H54 (cell line): Measurements from ENCODE around the gene MAP4K4.

Experiments
- DNase-seq: peaks from one replicate; pipeline ENCODE4 v3.0.0; 2011; ENCODE audit warnings: low spot score, mixed read lengths; ENCODE audit not compliant: insufficient read length
- FAIRE-seq: peaks from 3 replicates; lab custom pipeline; 2011; peaks lifted over from hg19 to GRCh38; lab: Jason Lieb, UNC
- POLR2A ChIP-seq: IDR thresholded peaks from 2 replicates; pipeline ENCODE4 v1.6.1; 2011; ENCODE audit warnings: low read depth, mild to moderate bottlenecking, low read length

Gene MAP4K4

DNA sequence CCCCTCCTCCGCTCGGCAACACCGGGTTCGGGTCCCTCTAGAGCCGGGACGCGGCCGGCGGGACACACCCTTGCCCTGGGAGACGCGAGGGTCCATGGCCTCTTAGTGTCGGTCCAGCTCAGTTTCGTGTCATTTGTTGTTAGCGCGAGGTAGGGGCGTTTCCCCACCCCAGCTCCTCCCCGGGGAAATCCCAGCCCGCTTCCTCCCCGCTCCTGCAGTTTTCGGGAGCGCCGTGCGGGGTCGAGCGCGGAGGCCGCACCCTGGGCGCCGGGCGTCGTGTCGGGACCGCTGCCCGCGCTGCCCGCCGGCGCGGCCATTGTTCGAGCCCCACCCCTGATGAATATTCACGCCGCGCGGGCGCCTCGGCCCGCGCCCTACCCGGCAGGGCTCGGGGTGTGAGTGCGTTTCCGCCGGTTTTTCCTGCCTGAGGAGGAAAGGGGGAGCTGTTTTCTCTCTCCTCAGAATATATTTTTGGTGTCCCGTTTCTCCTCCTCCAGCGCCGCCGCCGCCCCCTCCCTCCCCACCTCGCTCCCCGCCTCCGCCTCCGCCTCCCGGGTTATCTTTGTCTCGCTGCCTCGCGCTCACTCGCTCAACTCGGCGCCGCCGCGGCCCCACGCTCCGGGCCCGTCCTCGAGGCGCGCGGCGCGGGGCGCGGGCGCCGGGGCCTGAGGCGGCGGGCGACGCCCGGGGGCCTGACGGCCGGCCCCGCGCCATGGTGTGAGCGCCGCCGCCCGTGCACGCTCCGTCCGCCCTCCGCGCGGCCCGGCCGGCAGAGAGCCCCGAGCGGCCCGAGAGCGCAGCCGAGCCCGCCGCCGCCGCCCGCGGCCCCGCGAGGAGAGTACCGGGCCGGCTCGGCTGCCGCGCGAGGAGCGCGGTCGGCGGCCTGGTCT is at the start of gene MAP4K4:
MAP4K4 (plus strand) TSS at position 584 of the 890 bp plus-strand sequence. CDS start 374 bp downstream, outside the sequence.
- DNase-seq: peak; percentile 85
- no peak for FAIRE-seq
- TF ChIP-seq POLR2A: peak; percentile 60

GRCh38 chr2:101653469-101653868 is 44.0 kb upstream of the MAP4K4 start:
- TF ChIP-seq POLR2A: no peak
- no peak for DNase-seq
- FAIRE-seq: no peak

DNA sequence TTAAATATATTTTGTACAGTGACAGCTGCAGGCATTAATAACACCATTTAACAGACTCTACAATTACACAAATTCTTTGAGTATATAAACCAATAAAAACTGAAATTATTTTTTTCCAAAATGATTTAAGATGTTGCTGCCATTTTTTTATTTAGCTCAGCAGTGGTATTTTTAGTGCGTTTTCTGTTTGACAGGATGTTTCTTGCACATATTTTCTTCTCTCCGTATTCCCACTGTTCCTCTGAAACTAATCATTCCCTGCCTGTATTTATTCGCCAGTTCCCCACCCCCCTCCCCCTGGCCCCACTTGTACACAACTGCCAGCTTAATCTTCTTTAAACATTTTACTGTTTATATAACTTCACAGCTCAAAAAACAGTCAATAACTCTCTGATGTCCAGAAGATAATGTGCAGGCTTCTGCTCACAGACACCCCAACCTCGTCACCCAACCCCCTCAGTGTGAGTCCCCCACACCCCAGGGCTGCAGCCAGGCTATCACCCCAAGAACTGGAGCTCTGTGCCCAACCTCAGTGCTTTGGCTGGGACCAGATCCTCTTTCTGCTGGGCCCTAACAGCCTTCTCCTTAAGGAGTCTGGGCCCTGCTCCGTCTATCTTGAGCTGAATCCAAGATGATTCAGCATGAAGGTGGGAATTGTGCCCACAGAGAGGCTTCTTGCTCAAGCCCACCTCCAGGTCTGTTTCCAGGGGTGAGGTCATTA is 41.6 kb upstream of the MAP4K4 start:
- FAIRE-seq (peak; percentile 6), DNase-seq (no peak)
- no peak for TF ChIP-seq POLR2A

GRCh38 chr2:101657787-101658186 is 39.7 kb upstream of the MAP4K4 start:
- no peak for FAIRE-seq
- no peak for DNase-seq
- TF ChIP-seq POLR2A: no peak

GRCh38 chr2:101658387-101658786 is 39.1 kb upstream of the MAP4K4 start:
- DNase-seq (no peak), FAIRE-seq (no peak)
- no peak for TF ChIP-seq POLR2A

- no peak for TF ChIP-seq POLR2A
- DNase-seq: no peak
- no peak for FAIRE-seq
These were observed 32.2 kb upstream of the MAP4K4 start for GRCh38 chr2:101665312-101665711.

DNA sequence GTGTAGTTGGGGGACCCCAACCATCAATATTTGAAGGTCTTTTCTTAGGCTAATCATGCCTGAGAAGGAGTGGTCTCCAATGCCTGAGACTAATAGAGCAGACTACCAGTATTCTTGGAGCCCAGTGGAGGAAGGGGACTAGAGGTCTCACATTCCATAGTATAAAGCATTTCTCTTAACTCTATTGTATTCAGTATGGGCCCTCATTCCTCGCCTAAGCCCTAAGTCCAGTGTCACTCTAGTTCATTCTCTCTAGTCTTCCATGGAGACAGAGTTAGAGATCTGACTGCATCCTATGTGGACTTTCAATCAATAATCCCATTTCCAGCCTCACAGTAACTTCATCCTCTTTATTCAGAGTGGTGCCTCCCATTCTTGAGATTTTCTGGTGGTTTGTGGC is 29.7 kb upstream of the MAP4K4 start:
- DNase-seq (no peak), FAIRE-seq (no peak)
- no peak for TF ChIP-seq POLR2A

- TF ChIP-seq POLR2A: no peak
- FAIRE-seq (no peak), DNase-seq (no peak)
These were observed 25.5 kb upstream of the MAP4K4 start for GRCh38 chr2:101672047-101672446.

- FAIRE-seq (no peak), DNase-seq (no peak)
- TF ChIP-seq POLR2A: no peak
These were observed 23.6 kb upstream of the MAP4K4 start for GRCh38 chr2:101673920-101674319.

DNA sequence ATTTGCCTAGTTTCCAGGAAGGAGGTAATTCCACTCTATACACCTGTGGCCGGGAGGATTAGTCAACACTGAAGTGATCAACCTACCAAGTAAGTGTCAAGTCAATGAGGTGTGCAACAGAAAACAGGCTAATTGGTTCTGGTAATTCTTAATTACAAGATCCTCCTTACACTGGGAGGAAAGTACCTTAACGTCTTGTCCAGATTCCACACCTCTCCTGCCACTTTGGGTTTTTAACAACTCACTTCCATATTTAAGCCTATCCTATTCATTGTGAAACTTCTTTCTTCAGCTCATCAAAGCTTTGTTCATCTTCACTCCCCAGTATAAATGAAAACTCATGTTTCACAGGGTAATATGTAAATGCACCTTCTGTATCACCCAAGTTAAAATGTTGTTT is 22.0 kb upstream of the MAP4K4 start:
- no peak for TF ChIP-seq POLR2A
- DNase-seq (no peak), FAIRE-seq (no peak)

GRCh38 chr2:101676674-101677073 is 20.8 kb upstream of the MAP4K4 start:
- no peak for TF ChIP-seq POLR2A
- DNase-seq (no peak), FAIRE-seq (no peak)

DNA sequence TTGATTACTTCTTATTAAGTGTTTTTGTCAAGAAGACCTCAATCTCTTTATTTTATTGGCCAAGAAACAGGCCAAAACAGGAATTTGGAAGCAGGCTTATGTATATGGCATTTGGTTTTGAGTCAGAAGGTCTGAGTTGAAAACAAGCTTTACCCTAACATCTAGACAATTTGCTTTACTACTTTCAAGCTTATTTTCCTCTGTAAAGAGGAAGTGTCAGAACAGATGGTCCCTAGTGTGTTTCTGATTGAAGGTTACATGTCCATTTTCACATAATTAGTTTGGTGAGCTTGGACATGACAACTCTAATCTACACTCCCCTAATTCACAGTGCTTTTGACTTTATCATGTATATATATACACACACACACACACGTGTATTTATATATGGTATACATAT is 19.8 kb upstream of the MAP4K4 start:
- no peak for TF ChIP-seq POLR2A
- DNase-seq (no peak), FAIRE-seq (no peak)

DNA sequence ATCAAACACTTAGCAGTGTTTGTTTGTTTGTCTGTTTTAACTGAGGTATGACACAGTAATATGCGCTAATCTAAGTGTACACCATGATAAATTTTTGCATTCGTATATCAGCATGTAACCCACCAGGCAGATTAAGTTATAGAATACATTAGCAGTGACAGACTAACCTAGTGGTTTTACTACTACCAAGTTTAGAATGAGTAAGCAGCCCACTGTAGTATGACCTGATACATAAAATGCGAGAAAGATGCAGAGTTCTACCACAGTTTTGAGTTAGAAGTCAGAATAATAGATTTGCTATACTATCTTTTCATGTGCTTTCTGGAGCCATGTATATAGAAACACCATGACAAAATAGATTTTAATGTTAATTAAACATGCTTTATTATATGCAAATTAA is 19.1 kb upstream of the MAP4K4 start:
- DNase-seq (no peak), FAIRE-seq (no peak)
- TF ChIP-seq POLR2A: no peak

- TF ChIP-seq POLR2A: no peak
- FAIRE-seq (no peak), DNase-seq (peak; percentile 18)
These were observed 18.3 kb upstream of the MAP4K4 start for GRCh38 chr2:101679037-101679726.
